GM15510 (cell line): ENCODE data around the gene BAX.

Experiments
- POLR2A ChIP-seq: IDR thresholded peaks from 3 replicates; pipeline ENCODE4 v1.6.1; 2011; ENCODE audit warnings: borderline replicate concordance; ENCODE audit not compliant: insufficient read length; ENCODE audit errors: extremely low read depth

BAX gene

DNA sequence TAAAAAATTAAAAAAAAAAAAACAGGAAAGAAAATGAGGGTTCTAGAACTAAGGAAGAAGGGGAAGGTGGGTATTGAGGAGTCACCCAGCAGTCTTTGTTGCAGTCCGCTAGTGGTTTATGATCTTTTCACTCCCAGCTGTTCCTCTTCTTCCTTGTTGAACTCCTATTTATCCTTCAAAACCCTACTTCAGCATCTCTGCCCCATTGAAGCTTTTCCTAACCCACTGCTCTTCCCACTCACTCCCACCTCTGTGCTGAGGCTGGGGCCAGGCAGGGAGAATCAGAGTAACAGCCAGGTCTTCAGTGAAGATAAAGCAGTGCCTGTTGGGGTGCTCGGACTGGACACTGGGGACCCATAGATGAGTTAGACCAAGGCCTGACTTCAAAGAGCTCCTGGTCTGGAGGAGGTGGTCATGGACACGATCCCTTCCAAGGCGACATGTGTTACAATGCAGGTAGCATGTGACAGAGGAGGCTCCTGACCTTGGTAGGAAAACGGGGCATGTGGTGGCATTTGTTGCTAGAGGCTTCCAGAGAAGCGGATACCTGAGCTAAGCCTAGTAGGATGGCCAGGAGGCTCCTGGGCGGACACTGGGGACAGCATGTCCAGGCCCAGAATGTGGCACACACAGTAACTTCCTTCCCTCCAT, 50.4 kb downstream of the BAX start:
- TF ChIP-seq POLR2A, result no peak

GRCh38 chr19:49006905-49007304, 52.2 kb downstream of the BAX start:
- no peak for TF ChIP-seq POLR2A

DNA sequence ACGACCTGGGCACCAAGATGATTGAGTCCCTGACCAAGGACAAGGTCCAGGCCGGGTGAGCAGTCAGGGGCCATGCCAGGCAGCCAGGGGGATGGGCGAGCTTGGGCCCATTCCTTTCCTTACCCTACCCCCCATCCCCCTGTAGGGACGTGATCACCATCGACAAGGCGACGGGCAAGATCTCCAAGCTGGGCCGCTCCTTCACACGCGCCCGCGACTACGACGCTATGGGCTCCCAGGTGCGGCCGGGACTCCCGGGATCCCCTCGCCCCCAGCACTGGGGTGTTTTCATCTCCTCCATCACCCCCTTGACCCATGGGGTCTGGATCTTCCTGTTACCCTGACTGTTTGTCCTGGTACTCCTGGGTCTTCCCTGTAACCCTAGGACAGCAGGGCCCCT, 55.2 kb downstream of the BAX start:
- no peak for TF ChIP-seq POLR2A

DNA sequence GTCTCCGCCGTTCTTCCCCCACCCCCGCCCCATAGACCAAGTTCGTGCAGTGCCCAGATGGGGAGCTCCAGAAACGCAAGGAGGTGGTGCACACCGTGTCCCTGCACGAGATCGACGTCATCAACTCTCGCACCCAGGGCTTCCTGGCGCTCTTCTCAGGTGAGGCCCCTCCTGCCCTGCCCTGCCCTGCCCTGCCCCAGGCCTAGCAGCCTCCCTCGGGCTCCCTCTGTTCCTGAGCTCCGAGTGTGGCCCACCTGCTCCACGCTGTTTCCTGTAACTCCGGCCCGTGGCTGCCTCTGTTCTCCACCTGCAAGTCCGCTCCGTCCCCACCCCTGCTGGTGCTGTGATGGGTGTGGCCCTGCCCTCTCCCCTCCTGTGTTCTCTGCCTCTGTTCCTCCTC, 55.8 kb downstream of the BAX start:
- no peak for TF ChIP-seq POLR2A

- no peak for TF ChIP-seq POLR2A
Measured at GRCh38 chr19:49011194-49011593, 56.5 kb downstream of the BAX start.
